ENCODE data around the gene TMEM174.

Gene TMEM174, protein sequence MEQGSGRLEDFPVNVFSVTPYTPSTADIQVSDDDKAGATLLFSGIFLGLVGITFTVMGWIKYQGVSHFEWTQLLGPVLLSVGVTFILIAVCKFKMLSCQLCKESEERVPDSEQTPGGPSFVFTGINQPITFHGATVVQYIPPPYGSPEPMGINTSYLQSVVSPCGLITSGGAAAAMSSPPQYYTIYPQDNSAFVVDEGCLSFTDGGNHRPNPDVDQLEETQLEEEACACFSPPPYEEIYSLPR
- total RNA-seq: 0 reads per million in 2 donors

DNA sequence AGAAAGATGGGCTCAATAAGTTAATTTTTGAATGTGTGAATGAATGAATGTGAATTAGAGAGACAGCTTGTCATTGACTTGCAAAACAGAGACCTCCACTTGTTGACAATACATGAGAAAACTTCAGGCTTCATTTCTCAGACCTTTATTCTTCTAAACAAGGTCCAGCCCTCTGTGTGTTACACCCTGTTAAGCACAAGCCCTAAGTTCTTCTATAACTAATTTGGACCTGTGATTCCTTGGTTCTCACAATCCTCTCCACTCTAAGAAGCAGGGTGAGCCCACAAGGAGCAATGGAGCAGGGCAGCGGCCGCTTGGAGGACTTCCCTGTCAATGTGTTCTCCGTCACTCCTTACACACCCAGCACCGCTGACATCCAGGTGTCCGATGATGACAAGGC is at the start of gene TMEM174:
Gene TMEM174 (plus strand): TSS at position 243 of the 400 bp plus-strand sequence. CDS start 51 bp downstream, at position 294.
- no peak for DNase-seq

DNA sequence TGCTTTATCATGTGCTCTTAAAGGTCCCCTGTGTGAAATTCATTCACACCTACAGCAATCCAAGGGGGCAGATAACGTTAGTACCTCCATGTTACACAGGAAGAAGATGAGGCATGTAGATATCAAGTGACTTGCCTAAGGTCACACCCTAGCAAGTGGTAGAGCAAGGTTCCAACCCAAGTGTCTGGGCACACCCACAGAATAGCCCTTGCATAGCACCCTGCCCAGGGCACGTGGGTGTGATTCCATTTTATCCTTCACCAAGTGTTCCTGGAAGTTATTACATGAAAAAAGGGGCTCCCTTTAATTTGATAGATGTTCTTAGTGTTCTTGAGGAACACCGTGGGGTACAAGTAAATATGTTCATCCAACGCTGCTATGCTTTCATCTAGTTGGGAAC is 47.7 kb upstream of the TMEM174 start:
- DNase-seq: no peak

DNA sequence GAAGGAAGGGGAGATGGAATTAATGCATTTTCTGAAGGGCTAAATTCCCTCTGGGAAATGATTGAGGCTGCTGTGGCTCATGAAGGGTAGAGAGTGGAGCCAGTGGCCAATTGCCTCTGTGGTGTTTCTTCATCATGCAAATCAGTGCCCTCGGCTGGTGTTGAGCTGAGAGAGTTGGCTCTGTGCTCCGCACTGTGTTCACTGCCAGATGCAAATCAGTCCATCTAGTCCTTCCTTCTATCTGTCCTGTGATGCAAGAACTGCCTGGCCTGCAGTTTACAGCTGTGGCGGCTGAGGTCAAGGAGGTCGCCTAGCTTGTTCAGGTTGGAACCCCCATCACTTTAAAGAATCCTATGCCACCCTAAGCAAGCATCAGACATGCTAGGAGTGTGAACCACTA is 46.6 kb upstream of the TMEM174 start:
- no peak for DNase-seq

DNA sequence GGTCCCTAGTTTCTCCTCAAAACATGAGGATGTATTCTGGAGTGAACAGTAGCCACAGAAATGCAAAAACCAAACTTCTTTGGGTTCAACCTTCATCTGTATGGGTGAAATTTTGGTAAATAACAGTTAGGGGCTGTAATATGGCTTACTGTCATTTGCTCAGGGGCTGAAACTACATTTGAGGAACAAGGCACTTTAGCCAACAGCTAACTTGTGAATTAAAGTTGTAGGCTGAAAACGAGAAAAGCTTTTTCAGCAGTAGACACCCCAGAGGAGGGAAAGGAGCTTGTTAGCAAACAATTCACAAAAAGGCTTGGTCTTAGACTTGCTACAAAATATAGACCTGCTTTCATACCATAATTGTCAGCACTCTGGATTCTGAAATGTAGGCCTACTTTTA is 46.0 kb upstream of the TMEM174 start:
- no peak for DNase-seq

DNA sequence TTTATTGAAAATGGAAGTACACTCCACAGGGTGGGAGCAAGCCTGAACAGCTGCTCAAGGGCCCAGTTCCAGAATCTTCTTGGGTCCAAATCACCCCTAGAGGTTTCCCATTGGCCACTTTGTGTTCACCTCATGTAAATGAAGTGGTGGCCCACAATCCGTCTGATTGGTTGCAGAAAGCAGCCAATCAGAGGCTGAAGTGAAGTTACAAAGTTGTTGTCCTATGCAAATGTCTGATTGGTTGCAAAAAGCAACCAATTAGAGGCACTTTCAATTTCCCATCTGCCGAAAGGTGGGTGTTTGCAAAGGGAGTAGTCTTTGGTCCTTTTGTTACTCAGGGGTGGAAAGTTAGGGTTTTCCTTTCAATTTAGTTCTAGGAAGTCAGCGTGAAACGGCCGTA is 43.9 kb upstream of the TMEM174 start:
- DNase-seq: no peak

DNA sequence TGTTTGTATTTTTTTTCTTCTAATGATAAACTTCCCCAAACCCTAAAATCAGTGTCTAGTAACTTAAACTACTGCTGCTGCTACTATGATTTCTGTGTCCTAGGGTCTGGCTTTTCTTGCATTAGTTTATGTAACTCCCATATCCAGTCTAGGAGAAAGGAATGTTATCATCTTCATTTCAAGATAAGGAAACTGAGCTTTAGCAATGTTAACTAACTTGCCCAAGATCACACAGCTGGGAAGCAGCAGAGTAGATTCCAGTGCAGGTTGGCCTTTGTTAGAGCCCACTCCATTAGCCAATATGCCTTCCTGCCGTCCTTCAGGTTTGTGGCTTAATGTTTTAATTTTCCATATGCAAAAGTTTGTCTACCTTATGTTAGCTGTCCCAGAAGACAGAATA is 42.2 kb upstream of the TMEM174 start:
- no peak for DNase-seq

DNA sequence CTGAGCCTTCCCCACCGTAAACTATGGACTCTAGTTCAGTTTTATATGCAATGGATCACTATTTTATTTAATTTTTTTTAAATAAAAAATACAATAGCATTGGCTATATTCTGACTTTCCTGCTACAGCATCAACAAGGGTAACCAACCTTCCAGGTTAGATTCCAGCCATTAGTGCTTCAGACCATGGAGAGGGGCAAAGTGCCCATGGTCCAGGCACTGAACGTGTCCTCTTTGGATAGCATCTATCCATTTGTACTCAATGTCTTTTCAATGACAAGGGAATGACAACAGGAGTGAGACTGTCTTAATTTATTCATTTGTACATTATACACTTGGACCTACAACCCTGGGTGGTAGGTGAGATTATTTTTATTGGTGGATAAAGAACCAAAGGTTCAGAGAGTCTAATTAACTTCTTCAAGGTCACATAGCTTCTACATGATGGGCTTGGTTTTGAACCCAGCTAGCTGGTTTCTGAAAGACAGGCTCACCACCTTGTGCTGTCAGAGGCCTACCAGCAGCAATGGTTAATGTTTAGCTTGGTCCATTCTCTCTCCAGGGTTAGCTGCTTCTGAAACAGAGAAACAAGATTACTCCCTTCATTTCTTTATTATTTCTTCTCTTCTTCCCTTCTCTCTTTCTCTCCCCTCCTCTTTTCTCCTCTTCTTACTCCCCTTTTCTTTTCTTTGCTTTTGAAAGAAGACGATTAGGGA is 41.1 kb upstream of the TMEM174 start:
- DNase-seq: no peak

DNA sequence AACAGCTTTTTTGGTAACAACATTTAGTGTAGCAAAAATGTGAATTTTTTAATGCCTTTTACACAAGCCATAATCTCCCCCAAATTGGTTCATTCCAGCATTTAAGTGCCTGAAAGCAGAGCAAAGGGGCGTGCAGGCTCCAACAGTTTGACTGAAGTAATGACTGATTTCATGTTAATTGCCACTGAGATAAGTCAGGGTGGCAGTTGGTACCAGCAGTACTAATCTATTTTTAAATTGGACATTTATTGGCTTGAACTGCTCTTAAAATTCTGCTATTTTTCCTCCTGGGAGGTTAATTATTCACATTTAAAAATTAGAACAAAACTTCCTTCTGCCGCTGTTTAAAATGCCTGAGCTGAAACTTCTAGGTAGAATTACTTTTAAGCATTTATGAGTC is 40.2 kb upstream of the TMEM174 start:
- DNase-seq: no peak

DNA sequence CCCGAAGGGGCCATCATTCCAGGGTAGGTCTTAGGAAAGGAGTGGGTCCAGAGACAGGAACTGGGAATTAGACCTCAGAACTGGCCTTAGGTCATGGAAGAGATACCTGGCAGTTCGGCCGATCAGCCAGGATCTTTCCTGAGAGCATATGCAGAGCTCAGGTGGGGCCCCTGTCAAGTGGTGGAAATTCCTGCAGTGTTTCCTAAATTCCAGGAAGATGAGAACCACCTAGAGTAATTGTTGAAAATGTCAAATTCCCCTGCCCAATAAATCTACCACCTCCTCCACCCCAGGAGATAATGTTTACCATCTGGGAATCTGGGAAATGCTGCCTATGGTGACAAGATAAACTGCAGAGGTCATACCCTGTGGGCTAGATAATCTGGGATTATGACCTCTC is 38.0 kb upstream of the TMEM174 start:
- no peak for DNase-seq

DNA sequence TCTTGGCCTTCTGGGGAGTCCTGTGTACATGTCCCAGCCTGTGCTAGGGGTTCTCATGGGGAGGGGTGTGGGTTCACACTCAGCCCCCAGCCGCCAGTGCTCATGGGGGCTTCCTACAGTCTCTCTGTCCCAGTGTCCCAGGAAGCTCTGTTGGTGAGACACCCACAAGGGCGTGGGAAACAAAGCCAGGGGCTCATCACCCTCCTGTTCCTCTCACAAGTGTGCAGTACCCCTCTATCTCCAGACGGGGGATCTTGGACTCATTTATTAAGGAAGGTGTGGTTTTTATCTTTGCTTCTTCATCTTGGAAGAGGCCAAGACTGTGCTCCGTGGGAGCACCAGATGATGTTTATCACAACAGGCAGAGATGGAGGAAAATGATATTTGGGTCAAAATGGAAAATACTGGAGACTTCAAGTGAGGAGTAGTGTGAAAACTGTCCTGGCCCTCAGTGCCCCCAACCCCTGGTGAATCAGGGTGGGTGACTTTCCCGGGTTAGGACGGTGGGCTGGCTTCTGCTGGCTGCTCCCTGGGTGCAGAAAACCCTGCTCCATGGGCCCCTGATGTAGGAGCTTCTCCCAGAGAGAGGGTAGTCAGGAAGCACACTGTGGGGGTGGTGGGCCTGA is 37.5 kb upstream of the TMEM174 start:
- no peak for DNase-seq

DNA sequence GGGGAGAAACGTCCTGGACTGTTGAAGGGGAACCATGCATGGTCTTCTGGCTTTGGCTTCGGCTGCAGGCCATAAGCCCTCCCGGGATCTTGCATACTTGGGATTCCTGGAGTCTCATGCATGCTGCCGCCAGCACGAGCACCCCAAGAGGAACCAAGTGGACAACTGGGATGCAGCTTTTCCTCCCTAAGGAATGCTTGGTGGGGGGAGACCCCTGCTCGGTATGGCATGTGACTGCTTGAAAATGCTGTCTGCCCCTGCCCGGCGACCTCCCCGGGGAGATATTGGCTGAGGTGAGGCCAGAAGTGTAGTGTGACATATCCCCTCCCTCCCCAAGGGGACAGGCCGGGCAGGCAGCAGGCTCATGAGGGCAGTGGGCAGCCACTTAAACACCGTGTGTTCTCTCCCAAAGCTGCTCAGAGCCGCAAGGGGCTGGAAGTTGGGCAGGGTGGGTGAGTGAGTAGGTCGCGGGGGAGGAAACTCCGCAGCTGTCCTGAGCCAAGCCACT is 36.9 kb upstream of the TMEM174 start:
- DNase-seq: no peak

DNA sequence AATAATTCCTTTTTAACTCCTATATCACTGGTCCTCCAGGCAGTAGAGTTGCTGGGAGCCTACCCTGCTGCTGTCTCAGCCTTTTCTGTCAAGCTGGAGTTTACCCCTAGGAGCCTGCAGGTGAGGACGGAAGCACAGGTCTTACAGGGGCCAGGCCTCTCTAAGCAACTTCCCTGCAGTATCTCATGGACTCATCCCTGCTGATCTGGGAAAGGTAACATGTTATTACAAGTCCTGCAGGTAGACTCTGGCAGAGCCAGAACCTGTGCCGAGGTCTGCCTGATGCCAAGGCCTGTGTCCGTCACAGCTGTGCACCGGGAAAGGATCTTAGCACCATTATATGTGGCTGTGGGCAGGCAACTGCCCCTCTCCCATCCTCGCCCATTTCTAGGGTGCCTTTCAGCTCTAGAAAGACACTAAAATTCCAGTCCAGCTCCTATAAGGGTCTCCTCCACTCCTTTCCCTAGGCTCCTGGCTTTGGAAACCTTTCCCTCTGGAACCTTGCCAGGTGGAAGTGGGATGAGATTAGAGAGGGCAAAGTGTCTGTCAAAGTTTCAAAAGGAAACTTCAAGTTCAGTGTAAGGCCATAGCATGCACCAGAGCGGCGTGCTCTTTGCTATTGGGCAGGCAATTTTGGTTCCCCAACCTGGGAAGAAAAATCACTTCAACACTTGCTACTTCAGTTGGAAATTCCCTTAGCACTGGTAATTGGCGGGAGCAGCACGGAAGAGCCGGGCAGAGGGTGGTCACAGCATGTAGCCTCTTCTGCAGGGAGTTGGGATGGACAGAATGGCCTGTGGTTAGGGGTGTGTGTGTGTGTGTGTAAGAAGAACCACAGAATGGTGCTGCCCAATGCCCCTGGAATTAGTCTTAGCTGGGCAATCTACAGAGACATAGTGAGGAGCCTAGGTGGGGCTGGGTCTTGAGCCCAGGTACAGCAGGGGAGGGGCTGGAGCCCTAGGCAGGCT is 35.1 kb upstream of the TMEM174 start:
- DNase-seq: no peak

DNA sequence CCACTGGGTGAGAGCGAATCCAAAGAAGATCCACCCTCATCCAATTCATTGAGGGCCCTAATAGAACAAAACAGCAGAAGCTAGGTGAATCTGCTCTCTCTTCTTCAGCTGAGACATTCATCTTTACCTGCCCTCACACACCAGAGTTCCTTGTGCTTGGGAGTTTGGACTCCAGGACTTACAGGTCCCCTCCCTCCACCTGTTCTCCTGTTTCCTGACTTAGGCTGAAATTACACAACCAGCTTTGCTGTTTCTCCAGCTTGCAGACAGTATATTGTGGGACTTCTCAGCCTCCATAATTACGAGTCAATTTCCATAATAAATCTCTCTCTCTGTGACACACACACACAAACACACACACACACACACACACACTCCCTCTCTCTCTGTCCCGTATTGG is 33.5 kb upstream of the TMEM174 start:
- DNase-seq: no peak

DNA sequence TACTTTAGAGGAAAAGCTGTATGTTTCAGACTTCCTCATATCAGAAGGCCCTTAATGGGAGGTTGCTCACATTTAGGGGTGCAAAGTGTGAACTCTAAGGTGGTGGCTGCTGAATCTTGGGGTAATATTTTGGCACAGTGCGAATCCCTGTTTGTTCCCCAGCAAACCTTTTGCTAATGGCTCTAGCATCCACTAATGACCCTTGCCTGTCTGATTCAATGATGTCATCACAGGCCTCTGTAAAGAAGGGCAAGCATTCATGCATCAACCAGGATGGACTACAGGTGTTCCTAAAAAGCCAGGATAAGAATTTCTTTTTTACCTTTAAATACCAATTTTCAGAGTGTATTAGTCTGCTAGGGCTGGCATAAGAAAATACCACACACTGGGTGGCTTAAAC is 32.2 kb upstream of the TMEM174 start:
- no peak for DNase-seq

DNA sequence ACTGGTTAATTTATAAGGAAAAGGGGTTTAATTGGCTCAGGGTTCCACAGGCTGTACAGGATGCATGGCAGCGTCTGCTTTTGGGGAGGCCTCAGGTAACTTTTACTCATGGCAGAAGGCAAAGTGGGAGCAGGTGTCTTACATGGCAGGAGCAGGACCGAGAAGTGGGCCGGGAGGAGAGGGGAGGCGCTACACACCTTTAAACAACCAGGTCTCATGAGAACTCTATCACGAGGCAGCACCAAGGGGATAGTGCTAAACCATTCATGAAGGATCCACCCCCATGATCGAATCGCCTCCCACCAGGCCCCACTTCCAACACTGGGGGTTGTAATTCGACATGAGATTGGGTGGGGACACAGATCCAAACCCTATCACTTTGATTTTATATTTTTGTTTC is 31.0 kb upstream of the TMEM174 start:
- no peak for DNase-seq

DNA sequence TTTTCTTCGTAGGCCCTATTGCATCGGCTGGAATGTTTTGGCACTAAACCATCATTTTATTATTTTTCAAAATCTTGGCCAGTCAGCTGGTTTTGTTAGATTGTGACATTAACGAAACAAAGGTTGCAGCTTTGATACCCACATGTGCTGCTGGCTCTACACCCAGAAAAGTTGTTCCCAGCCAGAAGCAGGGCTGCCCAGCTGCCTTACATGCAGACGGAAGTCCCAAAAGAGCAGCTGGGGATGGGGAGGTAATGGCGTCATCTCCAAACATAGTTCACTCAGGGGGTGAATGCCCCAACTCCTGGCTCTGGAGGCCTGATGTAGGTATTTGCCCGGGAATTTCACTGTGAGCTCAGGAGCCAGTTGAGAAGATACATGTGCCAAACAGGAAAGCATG is 29.3 kb upstream of the TMEM174 start:
- DNase-seq: no peak

DNA sequence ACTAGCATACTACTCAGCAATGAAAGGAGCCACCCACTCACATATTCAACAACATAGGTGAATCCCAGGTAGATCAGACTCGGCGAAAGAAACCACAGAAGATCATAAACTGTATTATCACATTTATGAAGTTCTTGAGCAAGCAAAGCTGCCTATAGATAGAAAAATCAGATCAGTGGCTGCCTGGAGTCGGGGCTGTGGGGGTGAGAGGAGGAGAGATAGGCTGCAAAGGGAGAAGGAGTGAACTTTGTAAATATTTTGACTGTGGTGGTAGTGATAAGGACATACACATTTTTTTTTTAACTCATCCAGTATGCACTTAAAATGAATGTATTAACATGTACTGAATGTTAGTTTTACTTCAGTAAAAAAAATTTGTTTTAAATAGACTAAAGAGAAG is 23.5 kb upstream of the TMEM174 start:
- DNase-seq: no peak

DNA sequence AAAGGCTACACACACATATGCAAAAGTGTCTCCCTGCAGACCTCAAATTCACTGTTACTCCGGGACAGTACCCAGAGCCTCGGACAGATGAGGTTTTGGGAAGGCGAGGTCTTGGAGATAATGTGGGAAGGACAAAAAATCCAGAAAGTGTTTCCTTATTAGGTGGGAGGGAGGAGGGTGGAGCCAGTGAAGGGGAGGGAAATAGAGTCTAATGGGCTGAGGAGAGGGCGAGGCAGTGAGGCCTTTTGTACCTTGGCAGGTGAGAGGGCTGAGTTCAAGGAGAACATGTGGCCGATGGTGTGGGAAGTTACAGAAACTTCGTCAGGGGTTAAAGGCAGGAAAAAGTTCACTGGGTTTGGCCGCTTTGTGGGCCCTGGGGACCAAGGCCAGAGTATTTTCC is 22.1 kb upstream of the TMEM174 start:
- DNase-seq: no peak

DNA sequence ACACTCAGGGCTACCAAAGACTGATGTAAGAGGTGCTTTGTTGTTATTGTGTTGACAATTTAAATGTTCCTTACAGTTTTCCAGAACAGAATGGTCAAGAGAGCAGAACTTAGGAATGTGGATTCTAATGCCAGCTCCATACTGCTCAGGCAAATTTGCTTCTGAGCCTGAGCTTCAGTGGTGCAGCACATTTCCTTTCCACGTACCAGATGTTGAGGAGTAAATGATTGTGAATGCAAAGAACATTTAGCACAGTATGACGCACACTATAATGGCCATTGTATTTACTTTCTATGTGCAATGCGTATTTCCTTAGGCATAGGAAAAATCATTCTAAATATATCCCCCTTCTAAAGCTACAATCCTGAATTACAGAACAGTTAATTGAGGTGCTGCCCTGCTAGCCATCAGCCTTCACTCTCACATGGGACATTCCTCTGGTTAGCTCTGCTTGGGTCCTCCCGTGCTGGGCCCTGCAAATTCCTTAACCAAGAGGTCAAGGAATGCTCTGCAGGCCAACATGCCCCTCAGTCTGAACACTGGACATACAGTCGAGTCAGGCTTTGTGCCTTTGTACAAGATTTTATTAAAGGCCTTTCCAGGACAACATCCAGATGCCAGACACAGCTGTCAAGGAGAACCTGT is 21.1 kb upstream of the TMEM174 start:
- DNase-seq: no peak

DNA sequence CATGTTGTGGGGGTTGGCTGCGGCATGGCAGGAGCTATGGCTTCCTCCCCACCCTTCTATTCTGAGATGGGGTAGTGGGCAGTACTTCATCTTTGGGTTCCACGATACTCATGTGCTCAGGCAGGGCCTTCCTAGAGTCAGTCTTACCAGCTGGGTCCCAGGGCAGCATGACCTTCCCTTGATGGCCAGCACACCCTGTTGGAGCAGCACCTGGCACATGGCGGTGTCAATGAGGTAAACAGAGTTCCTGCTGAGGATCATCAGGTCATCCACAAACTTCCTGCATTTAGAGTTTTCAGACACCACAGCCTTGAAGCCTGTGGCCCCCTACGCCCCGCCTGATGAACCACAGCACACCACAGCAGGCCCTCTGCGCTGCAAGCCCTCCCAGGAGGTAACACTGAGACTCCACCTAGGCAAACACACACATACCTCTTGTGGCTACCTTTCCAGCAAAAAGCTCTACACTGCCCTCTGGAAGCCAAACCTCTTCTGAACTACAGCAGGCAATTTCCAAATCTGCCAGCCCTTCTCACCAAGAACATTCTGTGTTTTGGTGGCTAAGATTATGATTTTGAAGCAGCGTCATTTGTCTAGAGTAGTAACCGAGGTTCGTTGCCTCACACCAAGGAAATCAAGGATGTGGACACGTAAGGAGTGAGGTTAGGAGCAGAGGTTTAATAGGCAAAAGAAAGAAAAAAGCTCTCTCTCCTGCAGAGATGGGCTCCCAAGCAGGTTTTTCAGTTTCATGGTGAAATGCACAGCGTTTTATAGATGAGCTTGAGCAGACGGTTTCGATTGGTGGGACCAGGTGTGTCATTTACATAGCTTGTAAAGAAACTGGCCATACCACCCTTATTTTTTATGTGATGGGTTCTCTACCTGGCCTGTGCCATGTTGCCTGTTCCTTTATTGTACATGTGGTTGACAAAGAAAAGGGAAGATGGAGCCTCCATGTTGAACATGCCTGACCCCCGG is 20.3 kb upstream of the TMEM174 start:
- DNase-seq: no peak

DNA sequence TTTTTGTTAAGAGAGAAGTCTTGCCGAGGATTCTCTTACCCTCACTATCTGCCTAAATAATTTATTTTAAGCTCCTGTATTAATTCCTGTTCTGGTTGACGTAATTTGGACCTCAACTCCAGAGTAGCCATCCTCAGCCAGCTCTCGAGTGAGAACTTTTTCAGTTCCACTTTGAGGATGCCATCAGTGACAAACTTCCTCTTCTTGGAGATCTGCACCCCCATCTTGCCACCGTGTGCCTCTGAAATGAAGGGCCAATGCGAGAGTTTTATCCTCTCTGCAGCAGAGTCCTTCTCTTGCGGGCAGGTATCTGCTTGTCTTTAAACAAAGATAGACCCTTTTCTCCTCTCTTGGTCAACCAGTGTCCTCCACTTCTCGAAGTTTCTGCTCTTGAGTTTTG is 19.5 kb upstream of the TMEM174 start:
- no peak for DNase-seq

Measured in T-helper 9 cell (primary cell).